ENCODE results near the gene KIF1B.

DNA sequence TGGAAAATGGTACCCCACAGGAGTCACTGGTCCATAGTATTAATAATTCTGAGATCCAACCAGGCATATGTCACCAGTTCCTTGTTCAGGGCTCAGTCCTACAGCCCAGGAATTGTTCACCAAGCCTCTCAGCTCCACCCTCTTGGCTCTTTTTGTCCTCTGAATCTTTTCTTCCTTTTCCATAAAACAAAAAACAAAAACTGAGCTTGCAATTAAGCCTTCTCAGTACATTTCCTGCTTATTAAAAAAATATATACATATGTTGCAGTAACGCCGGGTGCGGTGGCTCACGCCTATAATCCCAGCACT, 23.4 kb upstream of the KIF1B start:
- TF ChIP-seq CTCF (IDR thresholded peaks at IDR 0.05) (no peak), POLR2A (IDR thresholded peaks at IDR 0.05) (no peak), EP300 (IDR thresholded peaks at IDR 0.05) (no peak)
